GM12878 (cell line): Measurements from ENCODE around the gene PASK. TPM values are rescaled to one million over a fixed set of nuclear protein-coding genes. Genes with fewer than 3 reads are reported as not detected.

Source experiments
- ATAC-seq: fragments of 200-7000 bp; cut with Tn5 transposase; 3 replicates; pipeline ENCODE4 v1.9.1; 2020; ENCODE audit warnings: mild to moderate bottlenecking, moderate library complexity
- BruUV-seq: library from RNA; stranded (reverse); fragments of 400-500 nt; replicated peaks from 2 replicates; lab custom pipeline; 2021; lab: Mats Ljungman, UMichigan
- CTCF ChIA-PET: fragments of 300-600 bp; sonication (Branson Sonifier 250); formaldehyde crosslinking; extraction: SDS; loops from one replicate; lab custom pipeline; 2021; ENCODE audit warnings: inconsistent platforms; lab: Yijun Ruan, JAX
- POLR2A ChIA-PET: fragments of 350-600 bp; formaldehyde crosslinking; extraction: SDS; loops from one replicate; lab custom pipeline; 2021; ENCODE audit warnings: inconsistent platforms; lab: Charles Lee
- RAD21 ChIA-PET: fragments of 300-600 bp; sonication (Branson Sonifier 250); formaldehyde crosslinking; loops from one replicate; lab custom pipeline; 2023; ENCODE audit warnings: antibody characterized with exemption; ENCODE audit not compliant: unreplicated experiment; lab: Charles Lee
- SMC1A ChIA-PET: fragments of 300-600 bp; sonication (Branson Sonifier 250); formaldehyde crosslinking; loops from one replicate; lab custom pipeline; 2023; ENCODE audit not compliant: unreplicated experiment, uncharacterized antibody; lab: Charles Lee
- DNase-seq: peaks from one replicate; pipeline ENCODE4 v3.0.0-alpha.2; 2011; ENCODE audit warnings: low read depth, low spot score
- FAIRE-seq: peaks from 3 replicates; lab custom pipeline; 2011; peaks lifted over from hg19 to GRCh38; lab: Jason Lieb, UNC
- H2AFZ ChIP-seq: 2 replicates; pipeline ENCODE4 v1.6.0; 2011; ENCODE audit warnings: low read depth, low read length, control low read depth; ENCODE audit not compliant: control insufficient read depth
- H3K27ac ChIP-seq: 2 replicates; pipeline ENCODE4 v1.5.1; 2011; ENCODE audit warnings: control low read depth; ENCODE audit not compliant: control insufficient read depth, insufficient read depth
- H3K27me3 ChIP-seq, 2 experiments: replicated peaks in 1 of 2; 2 replicates each; pipeline versions ENCODE4 v1.6.0 to v1.6.1; 2011; ENCODE audit warnings: low read length in 1 of 2; ENCODE audit not compliant: control insufficient read depth in 2 of 2, insufficient read depth in 2 of 2
- H3K36me3 ChIP-seq, 2 experiments: 2 replicates each; pipeline ENCODE4 v1.5.1; 2011; ENCODE audit warnings: low read length in 1 of 2; ENCODE audit not compliant: control insufficient read depth in 2 of 2, insufficient read depth in 2 of 2
- H3K4me1 ChIP-seq: 2 replicates; pipeline ENCODE4 v1.6.1; 2011; ENCODE audit warnings: mild to moderate bottlenecking, low read length, moderate library complexity, mixed read lengths; ENCODE audit not compliant: control insufficient read depth, insufficient read depth
- H3K4me2 ChIP-seq: 2 replicates; pipeline ENCODE4 v1.6.0; 2011; ENCODE audit warnings: control low read depth; ENCODE audit not compliant: control insufficient read depth, insufficient read depth
- H3K4me3 ChIP-seq: fragments of 200-600 bp; sonication (generic); 2 replicates; pipeline ENCODE4 v1.5.1; 2016
- H3K79me2 ChIP-seq: 2 replicates; pipeline ENCODE4 v1.6.0; 2011; ENCODE audit warnings: low read length; ENCODE audit not compliant: control insufficient read depth, insufficient read depth
- H3K9ac ChIP-seq: 2 replicates; pipeline ENCODE4 v1.8.0; 2011; ENCODE audit warnings: low read length, control low read depth, mixed read lengths; ENCODE audit not compliant: control insufficient read depth, insufficient read depth
- H3K9me3 ChIP-seq: replicated peaks from 3 replicates; pipeline ENCODE4 v1.5.1; 2011; ENCODE audit warnings: mild to moderate bottlenecking, low read length; ENCODE audit not compliant: control insufficient read depth, insufficient read depth
- H4K20me1 ChIP-seq: 2 replicates; pipeline ENCODE4 v1.6.0; 2011; ENCODE audit not compliant: control insufficient read depth, insufficient read depth
- EED ChIP-seq: sonication (generic); IDR thresholded peaks from 2 replicates; pipeline ENCODE4 v1.6.1; 2016; ENCODE audit warnings: antibody characterized with exemption, low read depth
- FOS ChIP-seq: IDR thresholded peaks from 3 replicates; pipeline ENCODE4 v1.6.1; 2011; ENCODE audit warnings: borderline replicate concordance; ENCODE audit not compliant: insufficient read length; ENCODE audit errors: extremely low read depth
- HDAC6 ChIP-seq: fragments of 200-600 bp; sonication (generic); IDR thresholded peaks from one replicate; pipeline ENCODE4 v1.8.0; 2017; ENCODE audit warnings: antibody characterized with exemption; ENCODE audit not compliant: unreplicated experiment
- KLF5 ChIP-seq: fragments of 450-650 bp; IDR thresholded peaks from 2 replicates; pipeline ENCODE4 v1.6.1; 2014; ENCODE audit warnings: mild to moderate bottlenecking; ENCODE audit not compliant: partially characterized antibody
- MXI1 ChIP-seq: fragments of 150-350 bp; IDR thresholded peaks from 2 replicates; pipeline ENCODE4 v1.6.1; 2011; ENCODE audit warnings: low read depth, mild to moderate bottlenecking, inconsistent platforms, low read length, improper control_type of control experiment
- NRF1 ChIP-seq: conservative IDR thresholded peaks from 2 replicates; pipeline ENCODE4 v1.6.1; 2011; ENCODE audit warnings: mild to moderate bottlenecking, low read depth, low read length, improper control_type of control experiment
- RUNX3 ChIP-seq: IDR thresholded peaks from 2 replicates; pipeline ENCODE4 v1.6.1; 2012; ENCODE audit warnings: low read length, inconsistent platforms
- SMC3 ChIP-seq: IDR thresholded peaks from 2 replicates; pipeline ENCODE4 v1.6.1; 2011; ENCODE audit warnings: low read length, improper control_type of control experiment, borderline replicate concordance
- SPI1 ChIP-seq: IDR thresholded peaks from 2 replicates; pipeline ENCODE4 v1.6.1; 2011; ENCODE audit warnings: low read depth, mild to moderate bottlenecking, low read length, moderate library complexity, borderline replicate concordance; ENCODE audit not compliant: insufficient read depth
- WGBS: methylation state at CpG from one replicate; pipeline ENCODE4 v1.1.6; 2016; ENCODE audit warnings: low lambda C conversion rate; ENCODE audit not compliant: insufficient replicate concordance, insufficient coverage; ENCODE audit errors: missing lambda C conversion rate; 5-methylcytosine and 5-hydroxymethylcytosine counted together
- in situ Hi-C: fragments of 300-500 bp; cut with MboI; formaldehyde crosslinking; loops from 9 replicates; pipeline ENCODE4 v1.14.3; 2018; ENCODE audit warnings: mixed read lengths
- intact Hi-C: fragments of 100-400 bp; cut with micrococcal nuclease; formaldehyde crosslinking; loops from one replicate; pipeline ENCODE4 v1.14.2; 2022; ENCODE audit not compliant: unreplicated experiment
- polyA plus RNA-seq, 11 experiments: library from polyadenylated mRNA; depleted of rRNA in 4 of 11; unstranded in 6 of 11; stranded (reverse) in 5 of 11; fragments of >200 nt; fragmentation: Nextera tagmentation in 4 of 11; fragmentation: Illumina TruSeq in 1 of 11; extraction: Ambion mirVana in 4 of 11; extraction: Trizol in 1 of 11; gene quantifications; 1 replicate in 1 of 11; 2 replicates in 10 of 11; pipeline versions ENCODE4 v1.2.1 to v1.2.3, GENCODE V29; 2011 to 2016; ENCODE audit warnings: inconsistent platforms in 2 of 11, missing spikeins in 2 of 11, low read depth in 1 of 11
- total RNA-seq, 4 experiments: library from RNA; depleted of rRNA in 3 of 4; stranded (reverse); fragments of >200 nt in 3 of 4; fragmentation: Illumina TruSeq in 1 of 4; extraction: Trizol in 1 of 4; gene quantifications; 2 replicates each; pipeline versions ENCODE4 v1.2.1 to v1.2.3, GENCODE V29; 2013 to 2021
- TF ChIP-seq, protein P1 (sequence below): fragments of 450-650 bp; conservative IDR thresholded peaks from 2 replicates; pipeline ENCODE4 v1.6.1; 2017; ENCODE audit warnings: mild to moderate bottlenecking, moderate library complexity
- TF ChIP-seq, protein P2 (sequence below), 3 experiments: IDR thresholded peaks in 2 of 3; conservative IDR thresholded peaks in 1 of 3; 2 replicates each; pipeline ENCODE4 v1.5.1; 2011; ENCODE audit warnings: low read depth in 3 of 3, low read length in 3 of 3, mild to moderate bottlenecking in 3 of 3, control low read depth in 2 of 3, moderate library complexity in 2 of 3, inconsistent platforms in 1 of 3, mixed read lengths in 1 of 3; ENCODE audit not compliant: control insufficient read depth in 2 of 3, insufficient read depth in 1 of 3; ENCODE audit errors: extremely low read depth in 1 of 3
- TF ChIP-seq, protein P3 (sequence below): IDR thresholded peaks from 2 replicates; pipeline ENCODE4 v1.6.1; 2012; ENCODE audit warnings: low read depth, low read length, improper control_type of control experiment
- TF ChIP-seq, protein P4 (sequence below): fragments of 450-650 bp; formaldehyde crosslinking; IDR thresholded peaks from 2 replicates; pipeline ENCODE4 v1.5.0; 2022; ENCODE audit warnings: mild to moderate bottlenecking, missing genetic modification characterization

The PASK gene
- total and polyA plus RNA-seq, 10 of the 15 experiments (the other 5 are each of a cell fraction or from before 2014, with no cell fraction given) = 9.6 to 62.2 (median 28.5) TPM

DNA sequence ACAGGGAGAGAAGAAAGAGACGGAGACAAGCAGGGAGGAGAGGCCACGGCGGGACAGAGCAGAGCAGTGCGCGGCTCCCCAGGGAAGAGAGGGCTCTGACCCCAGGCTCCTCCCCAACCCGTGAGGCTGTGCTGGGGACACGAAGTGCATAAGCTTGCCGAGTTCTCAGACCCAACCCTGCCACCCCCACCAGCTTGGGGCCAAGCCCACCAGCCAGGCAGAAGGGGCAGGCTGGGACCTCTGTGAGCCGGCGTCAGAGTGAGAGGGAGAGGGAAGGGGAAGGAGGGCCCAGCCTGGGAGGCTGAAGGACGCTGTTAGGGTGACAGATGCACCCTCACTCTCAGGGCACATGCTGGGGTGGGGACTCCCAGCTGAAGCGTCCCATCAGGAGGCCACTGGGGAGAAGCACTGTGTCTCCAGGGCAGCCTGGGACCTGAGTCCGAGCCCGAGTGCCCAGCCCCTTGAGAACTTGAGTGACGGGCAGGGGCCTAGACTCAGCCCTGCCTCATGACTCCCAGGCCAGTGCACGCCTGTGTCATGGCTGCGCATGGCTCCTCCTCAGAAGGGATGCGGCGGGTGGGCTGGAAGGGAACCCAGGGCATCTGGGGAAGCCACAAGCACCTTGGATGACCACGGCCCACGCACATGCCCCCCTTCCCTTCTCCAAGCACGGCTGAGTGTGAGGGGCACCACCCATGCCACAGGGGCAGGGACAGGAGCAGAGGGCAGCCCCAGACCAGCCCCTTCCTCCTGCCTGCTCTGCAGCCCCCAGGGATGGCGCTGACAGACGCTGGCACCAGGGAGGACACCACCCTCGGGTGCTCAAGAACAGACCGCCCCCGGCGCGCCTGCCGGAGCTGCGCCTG lies 78.2 kb downstream of the PASK start:
- BruUV-seq = no TSS peak
- WGBS = 58% methylated on average over 25 of the region's 31 CpGs
- Histone ChIP-seq H3K27me3 (no peaks in the 10 kb centered on the region; a peak in 1 of 4 replicates), H4K20me1 (no peaks in the 10 kb centered on the region), H3K4me2 (no peak overlapping the region), H3K27ac (no peak overlapping the region), H3K9ac (no peak overlapping the region), H3K4me3 (no peak overlapping the region), H3K36me3 (peaks cover 0 to 3% of the 10 kb centered on the region in 2 experiments; a peak in 1 of 4 replicates), H3K9me3 (no peaks in the 10 kb centered on the region), H3K79me2 (no peaks in the 10 kb centered on the region), H2AFZ (no peak overlapping the region), H3K4me1 (no peaks in the 10 kb centered on the region)
- intact Hi-C loops (no loop called here), in situ Hi-C loops (no loop called here)
- CTCF ChIA-PET = no interaction called here
- SMC1A ChIA-PET = no interaction called here
- no peak for ATAC-seq
- POLR2A ChIA-PET = no interaction called here
- no peak for DNase-seq
- no peak for FAIRE-seq
- RAD21 ChIA-PET = no interaction called here
- no peak for TF ChIP-seq RUNX3
- TF ChIP-seq, protein P1, sequence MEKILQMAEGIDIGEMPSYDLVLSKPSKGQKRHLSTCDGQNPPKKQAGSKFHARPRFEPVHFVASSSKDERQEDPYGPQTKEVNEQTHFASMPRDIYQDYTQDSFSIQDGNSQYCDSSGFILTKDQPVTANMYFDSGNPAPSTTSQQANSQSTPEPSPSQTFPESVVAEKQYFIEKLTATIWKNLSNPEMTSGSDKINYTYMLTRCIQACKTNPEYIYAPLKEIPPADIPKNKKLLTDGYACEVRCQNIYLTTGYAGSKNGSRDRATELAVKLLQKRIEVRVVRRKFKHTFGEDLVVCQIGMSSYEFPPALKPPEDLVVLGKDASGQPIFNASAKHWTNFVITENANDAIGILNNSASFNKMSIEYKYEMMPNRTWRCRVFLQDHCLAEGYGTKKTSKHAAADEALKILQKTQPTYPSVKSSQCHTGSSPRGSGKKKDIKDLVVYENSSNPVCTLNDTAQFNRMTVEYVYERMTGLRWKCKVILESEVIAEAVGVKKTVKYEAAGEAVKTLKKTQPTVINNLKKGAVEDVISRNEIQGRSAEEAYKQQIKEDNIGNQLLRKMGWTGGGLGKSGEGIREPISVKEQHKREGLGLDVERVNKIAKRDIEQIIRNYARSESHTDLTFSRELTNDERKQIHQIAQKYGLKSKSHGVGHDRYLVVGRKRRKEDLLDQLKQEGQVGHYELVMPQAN = no peak
- TF ChIP-seq, protein P2, sequence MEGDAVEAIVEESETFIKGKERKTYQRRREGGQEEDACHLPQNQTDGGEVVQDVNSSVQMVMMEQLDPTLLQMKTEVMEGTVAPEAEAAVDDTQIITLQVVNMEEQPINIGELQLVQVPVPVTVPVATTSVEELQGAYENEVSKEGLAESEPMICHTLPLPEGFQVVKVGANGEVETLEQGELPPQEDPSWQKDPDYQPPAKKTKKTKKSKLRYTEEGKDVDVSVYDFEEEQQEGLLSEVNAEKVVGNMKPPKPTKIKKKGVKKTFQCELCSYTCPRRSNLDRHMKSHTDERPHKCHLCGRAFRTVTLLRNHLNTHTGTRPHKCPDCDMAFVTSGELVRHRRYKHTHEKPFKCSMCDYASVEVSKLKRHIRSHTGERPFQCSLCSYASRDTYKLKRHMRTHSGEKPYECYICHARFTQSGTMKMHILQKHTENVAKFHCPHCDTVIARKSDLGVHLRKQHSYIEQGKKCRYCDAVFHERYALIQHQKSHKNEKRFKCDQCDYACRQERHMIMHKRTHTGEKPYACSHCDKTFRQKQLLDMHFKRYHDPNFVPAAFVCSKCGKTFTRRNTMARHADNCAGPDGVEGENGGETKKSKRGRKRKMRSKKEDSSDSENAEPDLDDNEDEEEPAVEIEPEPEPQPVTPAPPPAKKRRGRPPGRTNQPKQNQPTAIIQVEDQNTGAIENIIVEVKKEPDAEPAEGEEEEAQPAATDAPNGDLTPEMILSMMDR (IDR thresholded peaks at IDR 0.05 in 2 of 3, conservative IDR thresholded peaks at IDR 0.05 in 1 of 3; ENCODE audit: control insufficient read depth in 2 of 3, extremely low read depth in 1 of 3, insufficient read depth in 1 of 3, low read depth in 3 of 3, low read length in 3 of 3) = no peak
- TF ChIP-seq, protein P3, sequence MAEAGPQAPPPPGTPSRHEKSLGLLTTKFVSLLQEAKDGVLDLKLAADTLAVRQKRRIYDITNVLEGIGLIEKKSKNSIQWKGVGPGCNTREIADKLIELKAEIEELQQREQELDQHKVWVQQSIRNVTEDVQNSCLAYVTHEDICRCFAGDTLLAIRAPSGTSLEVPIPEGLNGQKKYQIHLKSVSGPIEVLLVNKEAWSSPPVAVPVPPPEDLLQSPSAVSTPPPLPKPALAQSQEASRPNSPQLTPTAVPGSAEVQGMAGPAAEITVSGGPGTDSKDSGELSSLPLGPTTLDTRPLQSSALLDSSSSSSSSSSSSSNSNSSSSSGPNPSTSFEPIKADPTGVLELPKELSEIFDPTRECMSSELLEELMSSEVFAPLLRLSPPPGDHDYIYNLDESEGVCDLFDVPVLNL = no peak
- no peak for TF ChIP-seq NRF1
- no peak for TF ChIP-seq SMC3
- no peak for TF ChIP-seq FOS
- TF ChIP-seq SPI1 = no peak
- no peak for TF ChIP-seq HDAC6
- TF ChIP-seq, protein P4, sequence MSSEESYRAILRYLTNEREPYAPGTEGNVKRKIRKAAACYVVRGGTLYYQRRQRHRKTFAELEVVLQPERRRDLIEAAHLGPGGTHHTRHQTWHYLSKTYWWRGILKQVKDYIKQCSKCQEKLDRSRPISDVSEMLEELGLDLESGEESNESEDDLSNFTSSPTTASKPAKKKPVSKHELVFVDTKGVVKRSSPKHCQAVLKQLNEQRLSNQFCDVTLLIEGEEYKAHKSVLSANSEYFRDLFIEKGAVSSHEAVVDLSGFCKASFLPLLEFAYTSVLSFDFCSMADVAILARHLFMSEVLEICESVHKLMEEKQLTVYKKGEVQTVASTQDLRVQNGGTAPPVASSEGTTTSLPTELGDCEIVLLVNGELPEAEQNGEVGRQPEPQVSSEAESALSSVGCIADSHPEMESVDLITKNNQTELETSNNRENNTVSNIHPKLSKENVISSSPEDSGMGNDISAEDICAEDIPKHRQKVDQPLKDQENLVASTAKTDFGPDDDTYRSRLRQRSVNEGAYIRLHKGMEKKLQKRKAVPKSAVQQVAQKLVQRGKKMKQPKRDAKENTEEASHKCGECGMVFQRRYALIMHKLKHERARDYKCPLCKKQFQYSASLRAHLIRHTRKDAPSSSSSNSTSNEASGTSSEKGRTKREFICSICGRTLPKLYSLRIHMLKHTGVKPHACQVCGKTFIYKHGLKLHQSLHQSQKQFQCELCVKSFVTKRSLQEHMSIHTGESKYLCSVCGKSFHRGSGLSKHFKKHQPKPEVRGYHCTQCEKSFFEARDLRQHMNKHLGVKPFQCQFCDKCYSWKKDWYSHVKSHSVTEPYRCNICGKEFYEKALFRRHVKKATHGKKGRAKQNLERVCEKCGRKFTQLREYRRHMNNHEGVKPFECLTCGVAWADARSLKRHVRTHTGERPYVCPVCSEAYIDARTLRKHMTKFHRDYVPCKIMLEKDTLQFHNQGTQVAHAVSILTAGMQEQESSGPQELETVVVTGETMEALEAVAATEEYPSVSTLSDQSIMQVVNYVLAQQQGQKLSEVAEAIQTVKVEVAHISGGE (CRISPR knock-in tag) = no peak
- TF ChIP-seq MXI1 = no peak
- TF ChIP-seq KLF5 = no peak
- no peak for TF ChIP-seq EED
